Right lobe of liver (tissue), 4 donors: ENCODE data around the gene TBC1D24.
"Not testable (repeated sequence)": the region's sequence is repeated elsewhere in the genome, so short reads cannot be mapped to it uniquely, and the experiment has no call there.

Source experiments
- CTCF ChIP-seq, 4 donors: fragments of 200-600 bp in 3 of 4; fragments of 450-650 bp in 1 of 4; IDR thresholded peaks; one replicate each; pipeline versions ENCODE4 v1.5.1 to v1.8.0; 2016 to 2022; ENCODE audit warnings: antibody characterized with exemption in 4 of 4, mild to moderate bottlenecking in 2 of 4
- POLR2A ChIP-seq: fragments of 450-650 bp; IDR thresholded peaks from one replicate; pipeline ENCODE4 v1.6.1; 2017; ENCODE audit warnings: antibody characterized with exemption, mild to moderate bottlenecking
- donor health status: DM: no; HTN: no; CAD: no.
- donor health status: DM: no; HTN: no; CAD: no.
- donor health status: DM: no; HTN: yes; CAD: no.

- TF ChIP-seq CTCF (IDR thresholded peaks at IDR 0.05); POLR2A: not testable (repeated sequence)
These were observed 59.4 kb downstream of the TBC1D24 start for GRCh38 chr16:2534335-2534734.
